HCT116 (cell line): ENCODE results near the gene CDC42EP5.

Source experiments
- CTCF ChIP-seq, 3 experiments: fragments of 200-600 bp in 1 of 3; sonication (generic) in 1 of 3; IDR thresholded peaks in 2 of 3; conservative IDR thresholded peaks in 1 of 3; 2 replicates each; pipeline ENCODE4 v1.5.1; 2012 to 2017; ENCODE audit warnings: low read depth in 2 of 3, low read length in 2 of 3, antibody characterized with exemption in 1 of 3, borderline replicate concordance in 1 of 3, control low read depth in 1 of 3, mild to moderate bottlenecking in 1 of 3, mixed read lengths in 1 of 3, mixed run types in 1 of 3, moderate library complexity in 1 of 3; ENCODE audit not compliant: insufficient read depth in 1 of 3
- ELF1 ChIP-seq: IDR thresholded peaks from 2 replicates; pipeline ENCODE4 v1.6.1; 2012; ENCODE audit warnings: low read depth, borderline replicate concordance
- EZH2phosphoT487 ChIP-seq: fragments of 200-600 bp; IDR thresholded peaks from 2 replicates; pipeline ENCODE4 v1.6.1; 2018; ENCODE audit warnings: antibody characterized with exemption, borderline replicate concordance
- JUND ChIP-seq: IDR thresholded peaks from 2 replicates; pipeline ENCODE4 v1.6.1; 2012
- POLR2A ChIP-seq: IDR thresholded peaks from 2 replicates; pipeline ENCODE4 v1.7.0; 2011; ENCODE audit warnings: borderline replicate concordance; ENCODE audit not compliant: insufficient read depth, insufficient read length; ENCODE audit errors: extremely low read depth
- POLR2AphosphoS5 ChIP-seq: IDR thresholded peaks from 2 replicates; pipeline ENCODE4 v1.6.1; 2011; ENCODE audit warnings: mild to moderate bottlenecking, low read depth, low read length, moderate library complexity
- TCF7L2 ChIP-seq: IDR thresholded peaks from 2 replicates; pipeline ENCODE4 v1.7.0; 2011; ENCODE audit warnings: borderline replicate concordance, inconsistent platforms; ENCODE audit not compliant: insufficient read depth, insufficient read length; ENCODE audit errors: extremely low read depth

- TF ChIP-seq CTCF (IDR thresholded peaks at IDR 0.05 in 2 of 3, conservative IDR thresholded peaks at IDR 0.05 in 1 of 3; ENCODE audit: borderline replicate concordance in 1 of 3, insufficient read depth in 1 of 3, low read depth in 2 of 3, low read length in 2 of 3) = no peak
- no peak for TF ChIP-seq EZH2phosphoT487
- TF ChIP-seq POLR2AphosphoS5 = no peak
- no peak for TF ChIP-seq POLR2A
- no peak for TF ChIP-seq TCF7L2
- no peak for TF ChIP-seq JUND
- no peak for TF ChIP-seq ELF1
These were observed 39.4 kb downstream of the CDC42EP5 start for GRCh38 chr19:54433697-54434096.
